Measurements from ENCODE around the gene IPO5. TPM values are rescaled to one million over a fixed set of nuclear protein-coding genes. Genes with fewer than 3 reads are reported as not detected.
"Not testable (repeated sequence)": the region's sequence is repeated elsewhere in the genome, so short reads cannot be mapped to it uniquely, and the experiment has no call there.

Gene IPO5
- total RNA-seq, 1 experiment from 2014 or later, result 342 TPM

DNA sequence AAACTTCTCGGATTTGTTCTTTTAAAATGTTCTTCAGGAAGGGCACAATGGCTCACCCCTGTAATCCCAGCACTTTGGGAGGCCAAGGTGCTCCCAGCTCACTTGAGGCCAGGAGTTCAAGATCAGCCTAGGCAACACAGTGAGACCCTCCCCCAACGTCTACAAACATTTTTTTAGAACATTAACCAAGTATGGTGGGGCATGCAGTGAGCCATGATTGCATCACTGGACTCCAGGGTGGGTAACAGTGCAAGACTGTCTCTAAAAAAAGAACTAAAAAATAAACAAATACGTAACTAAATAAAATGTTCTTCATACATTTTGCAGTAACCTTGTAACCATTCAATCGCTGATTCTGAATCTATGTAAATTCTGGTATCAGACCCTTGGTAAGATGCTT lies 2.1 kb upstream of the IPO5 start:
- no peaks in the 10 kb centered on the region for H3K4me1 Mint-ChIP-seq
- no peak overlapping the region for H2AFZ ChIP-seq (ENCODE audit: low read length)

DNA sequence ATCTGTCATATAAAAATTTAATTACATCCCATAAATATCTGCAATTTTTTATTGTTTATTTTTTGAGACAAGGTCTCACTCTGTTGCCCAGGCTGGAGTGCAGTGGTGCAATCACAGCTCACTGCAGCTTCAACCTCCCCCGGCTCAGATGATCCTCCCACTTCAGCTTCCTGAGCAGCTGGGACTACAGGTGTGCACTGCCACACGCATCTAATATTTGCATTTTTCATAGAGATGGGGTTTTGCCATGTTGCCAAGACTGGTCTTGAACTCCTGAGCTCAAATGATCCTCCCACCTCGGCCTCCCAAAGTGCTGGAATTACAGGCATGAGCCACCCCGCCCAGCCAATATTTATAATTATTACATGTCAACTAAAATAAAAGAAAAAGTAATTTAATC lies 644 bp upstream of the IPO5 start:
- H3K27ac Mint-ChIP-seq; H3K9me3 Mint-ChIP-seq; H3K18ac ChIP-seq (ENCODE audit: insufficient read length, low read depth, low read length); H2BK20ac ChIP-seq (ENCODE audit: low read depth, low read length, poor library complexity, severe bottlenecking); H2BK5ac ChIP-seq (ENCODE audit: insufficient read length, low read length); H4K8ac ChIP-seq (replicated peaks; ENCODE audit: insufficient read length, low read depth, low read length); H3K4me1 Mint-ChIP-seq; H4K5ac ChIP-seq (ENCODE audit: insufficient read length, low read depth, low read length); H3K27ac ChIP-seq (ENCODE audit: insufficient read length, low read depth, low read length); H2AFZ ChIP-seq (ENCODE audit: low read length); H2BK120ac ChIP-seq (ENCODE audit: low read depth, low read length, poor library complexity, severe bottlenecking); H2BK12ac ChIP-seq (ENCODE audit: insufficient read length, low read depth, low read length); H3K79me2 ChIP-seq (ENCODE audit: insufficient read depth, low read length); H3K4me2 ChIP-seq (ENCODE audit: insufficient read depth, insufficient read length, low read length); H3T11ph ChIP-seq (ENCODE audit: low read length); H3K4ac ChIP-seq (ENCODE audit: low read depth, low read length); H3K36me3 Mint-ChIP-seq (ENCODE audit: insufficient read depth in 1 of 3, low read depth in 3 of 3); H3K4me3 Mint-ChIP-seq; H3K56ac ChIP-seq (ENCODE audit: insufficient read length, low read depth, low read length); H3K4me1 ChIP-seq (ENCODE audit: insufficient read depth, low read length); H2BK15ac ChIP-seq (ENCODE audit: low read depth, low read length); H3K27me3 Mint-ChIP-seq (ENCODE audit: low read depth); H3K27me3 ChIP-seq (ENCODE audit: insufficient read depth, low read length); H3K14ac ChIP-seq (ENCODE audit: insufficient read depth, low read length); H4K20me1 ChIP-seq (ENCODE audit: control insufficient read depth, insufficient read depth, insufficient read length); H3K79me1 ChIP-seq (ENCODE audit: insufficient read depth, low read depth, low read length, poor library complexity, severe bottlenecking); DNase-seq; H3K23ac ChIP-seq (ENCODE audit: insufficient read length, low read depth, low read length); H2AK5ac ChIP-seq (ENCODE audit: insufficient read length, low read length); H3K9me3 ChIP-seq (ENCODE audit: control insufficient read depth, low read depth, low read length); H3K23me2 ChIP-seq (ENCODE audit: insufficient read length, low read depth, low read length, poor library complexity, severe bottlenecking); H4K91ac ChIP-seq (ENCODE audit: insufficient read length, low read depth, low read length); H3K9ac ChIP-seq (ENCODE audit: extremely low read depth, insufficient read length, low read length): not testable (repeated sequence)
- no CpG with 5 or more reads among the region's 4 CpGs for WGBS (ENCODE audit: extremely low coverage, insufficient read length, low lambda C conversion rate)

More for the DNA sequence above, 2.1 kb upstream of the IPO5 start:
- H3K4me1 ChIP-seq (ENCODE audit: insufficient read depth, low read length), result no peaks in the 10 kb centered on the region
- H3K23me2 ChIP-seq (ENCODE audit: insufficient read length, low read depth, low read length, poor library complexity, severe bottlenecking), result no peaks in the 10 kb centered on the region
- H3K23ac ChIP-seq (ENCODE audit: insufficient read length, low read depth, low read length), result no peak overlapping the region
- no peaks in the 10 kb centered on the region for H3K79me1 ChIP-seq (ENCODE audit: insufficient read depth, low read depth, low read length, poor library complexity, severe bottlenecking)
- no peaks in the 10 kb centered on the region for H3K27me3 ChIP-seq (ENCODE audit: insufficient read depth, low read length)
- H2BK20ac ChIP-seq (ENCODE audit: low read depth, low read length, poor library complexity, severe bottlenecking), result no peak overlapping the region
- no peak overlapping the region for H3T11ph ChIP-seq (ENCODE audit: low read length)
- no peaks in the 10 kb centered on the region for H3K9me3 ChIP-seq (ENCODE audit: control insufficient read depth, low read depth, low read length)
- H3K4me3 Mint-ChIP-seq, result no peak overlapping the region
- no peak overlapping the region for H3K4me2 ChIP-seq (ENCODE audit: insufficient read depth, insufficient read length, low read length)
- H3K56ac ChIP-seq (ENCODE audit: insufficient read length, low read depth, low read length), result no peak overlapping the region
- no peak overlapping the region for H2AK5ac ChIP-seq (ENCODE audit: insufficient read length, low read length)
- H4K8ac ChIP-seq (replicated peaks; ENCODE audit: insufficient read length, low read depth, low read length), result no peak overlapping the region
- no peak overlapping the region for H3K27ac ChIP-seq (ENCODE audit: insufficient read length, low read depth, low read length)
- H2BK12ac ChIP-seq (ENCODE audit: insufficient read length, low read depth, low read length), result no peak overlapping the region
- H2BK5ac ChIP-seq (ENCODE audit: insufficient read length, low read length), result no peak overlapping the region
- H4K5ac ChIP-seq (ENCODE audit: insufficient read length, low read depth, low read length), result no peak overlapping the region
- no peak overlapping the region for H3K27ac Mint-ChIP-seq
- no peaks in the 10 kb centered on the region for H3K79me2 ChIP-seq (ENCODE audit: insufficient read depth, low read length)
- H2BK15ac ChIP-seq (ENCODE audit: low read depth, low read length), result no peak overlapping the region
- H3K36me3 Mint-ChIP-seq (ENCODE audit: insufficient read depth in 1 of 3, low read depth in 3 of 3), result peaks cover 4% of the 10 kb centered on the region in 3 experiments; a peak in 6 of 7 replicates
- no peaks in the 10 kb centered on the region for H4K20me1 ChIP-seq (ENCODE audit: control insufficient read depth, insufficient read depth, insufficient read length)
- H4K91ac ChIP-seq (ENCODE audit: insufficient read length, low read depth, low read length), result no peak overlapping the region
- TF ChIP-seq CTCF (conservative IDR thresholded peaks at IDR 0.05), result no peak
- H3K4ac ChIP-seq (ENCODE audit: low read depth, low read length), result no peak overlapping the region
- DNase-seq, result no peak
- H3K18ac ChIP-seq (ENCODE audit: insufficient read length, low read depth, low read length), result no peak overlapping the region
- H3K9me3 Mint-ChIP-seq, result peaks cover 4% of the 10 kb centered on the region in 2 experiments; a peak in 4 of 5 replicates
- no CpG with 5 or more reads among the region's 4 CpGs for WGBS (ENCODE audit: extremely low coverage, insufficient read length, low lambda C conversion rate)
- no peak overlapping the region for H3K14ac ChIP-seq (ENCODE audit: insufficient read depth, low read length)
- no peaks in the 10 kb centered on the region for H3K27me3 Mint-ChIP-seq (ENCODE audit: low read depth)
- no peak overlapping the region for H3K9ac ChIP-seq (ENCODE audit: extremely low read depth, insufficient read length, low read length)
- H2BK120ac ChIP-seq (ENCODE audit: low read depth, low read length, poor library complexity, severe bottlenecking), result no peak overlapping the region

All from H9 (cell line).